Measurements from ENCODE around the gene ANKRD28.

The ANKRD28 gene

GRCh38 chr3:15713364-15713763 is 84.4 kb downstream of the ANKRD28 start:
- TF ChIP-seq, protein P1, sequence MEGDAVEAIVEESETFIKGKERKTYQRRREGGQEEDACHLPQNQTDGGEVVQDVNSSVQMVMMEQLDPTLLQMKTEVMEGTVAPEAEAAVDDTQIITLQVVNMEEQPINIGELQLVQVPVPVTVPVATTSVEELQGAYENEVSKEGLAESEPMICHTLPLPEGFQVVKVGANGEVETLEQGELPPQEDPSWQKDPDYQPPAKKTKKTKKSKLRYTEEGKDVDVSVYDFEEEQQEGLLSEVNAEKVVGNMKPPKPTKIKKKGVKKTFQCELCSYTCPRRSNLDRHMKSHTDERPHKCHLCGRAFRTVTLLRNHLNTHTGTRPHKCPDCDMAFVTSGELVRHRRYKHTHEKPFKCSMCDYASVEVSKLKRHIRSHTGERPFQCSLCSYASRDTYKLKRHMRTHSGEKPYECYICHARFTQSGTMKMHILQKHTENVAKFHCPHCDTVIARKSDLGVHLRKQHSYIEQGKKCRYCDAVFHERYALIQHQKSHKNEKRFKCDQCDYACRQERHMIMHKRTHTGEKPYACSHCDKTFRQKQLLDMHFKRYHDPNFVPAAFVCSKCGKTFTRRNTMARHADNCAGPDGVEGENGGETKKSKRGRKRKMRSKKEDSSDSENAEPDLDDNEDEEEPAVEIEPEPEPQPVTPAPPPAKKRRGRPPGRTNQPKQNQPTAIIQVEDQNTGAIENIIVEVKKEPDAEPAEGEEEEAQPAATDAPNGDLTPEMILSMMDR (IDR thresholded peaks at IDR 0.05; ENCODE audit: insufficient read depth, low read length, poor library complexity, severe bottlenecking), result no peak
- DNase-seq (ENCODE audit: extremely low read depth, insufficient read length), result peak; percentile 41
- H3K27me3 ChIP-seq (replicated peaks; ENCODE audit: control insufficient read depth, insufficient read depth, low read length), result no peaks in the 10 kb centered on the region
- H3K4me3 ChIP-seq (replicated peaks; ENCODE audit: low read depth, low read length), result no peak overlapping the region
- no peaks in the 10 kb centered on the region; the same call in none of the 2 replicates for H3K36me3 ChIP-seq (ENCODE audit: control insufficient read depth, insufficient read depth, low read length)

- H3K36me3 ChIP-seq (ENCODE audit: control insufficient read depth, insufficient read depth, low read length), result no peaks in the 10 kb centered on the region; the same call in none of the 2 replicates
- no peak overlapping the region for H3K4me3 ChIP-seq (replicated peaks; ENCODE audit: low read depth, low read length)
- H3K27me3 ChIP-seq (replicated peaks; ENCODE audit: control insufficient read depth, insufficient read depth, low read length), result no peaks in the 10 kb centered on the region
- TF ChIP-seq, protein P1 (IDR thresholded peaks at IDR 0.05; ENCODE audit: insufficient read depth, low read length, poor library complexity, severe bottlenecking), result no peak
- no peak for DNase-seq (ENCODE audit: extremely low read depth, insufficient read length)
These were observed 86.5 kb downstream of the ANKRD28 start for GRCh38 chr3:15711281-15711680.

- H3K4me3 ChIP-seq (replicated peaks; ENCODE audit: low read depth, low read length), result no peak overlapping the region
- TF ChIP-seq, protein P1 (IDR thresholded peaks at IDR 0.05; ENCODE audit: insufficient read depth, low read length, poor library complexity, severe bottlenecking), result no peak
- no peak for DNase-seq (ENCODE audit: extremely low read depth, insufficient read length)
- H3K36me3 ChIP-seq (ENCODE audit: control insufficient read depth, insufficient read depth, low read length), result no peaks in the 10 kb centered on the region; the same call in none of the 2 replicates
- H3K27me3 ChIP-seq (replicated peaks; ENCODE audit: control insufficient read depth, insufficient read depth, low read length), result no peaks in the 10 kb centered on the region
These were observed 88.7 kb downstream of the ANKRD28 start for GRCh38 chr3:15708882-15709677.

GRCh38 chr3:15707779-15708178 is 90.0 kb downstream of the ANKRD28 start:
- H3K36me3 ChIP-seq (ENCODE audit: control insufficient read depth, insufficient read depth, low read length), result no peaks in the 10 kb centered on the region; the same call in none of the 2 replicates
- no peak for DNase-seq (ENCODE audit: extremely low read depth, insufficient read length)
- H3K27me3 ChIP-seq (replicated peaks; ENCODE audit: control insufficient read depth, insufficient read depth, low read length), result no peaks in the 10 kb centered on the region
- H3K4me3 ChIP-seq (replicated peaks; ENCODE audit: low read depth, low read length), result no peak overlapping the region
- TF ChIP-seq, protein P1 (IDR thresholded peaks at IDR 0.05; ENCODE audit: insufficient read depth, low read length, poor library complexity, severe bottlenecking), result no peak

DNA sequence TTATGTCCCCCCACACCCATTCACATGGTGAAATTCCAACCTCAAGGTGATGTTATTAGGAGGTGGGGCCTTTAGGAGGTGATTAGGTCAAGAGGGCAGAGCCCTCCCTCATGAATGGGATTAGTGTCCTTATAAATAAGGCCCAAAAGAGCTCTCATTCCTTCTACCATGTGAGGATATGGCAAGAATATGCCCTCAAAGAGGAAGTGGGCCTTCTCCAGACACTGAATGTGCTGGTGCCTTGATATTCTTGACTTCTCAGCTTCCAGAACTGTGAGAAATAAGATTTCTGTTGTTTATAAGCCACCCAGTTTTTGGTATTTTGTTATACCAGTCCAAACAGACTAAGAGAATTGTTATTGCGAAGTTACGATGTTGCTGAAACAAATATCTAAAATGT is 94.4 kb downstream of the ANKRD28 start:
- H3K36me3 ChIP-seq (ENCODE audit: control insufficient read depth, insufficient read depth, low read length), result no peaks in the 10 kb centered on the region; the same call in 1 of the 2 replicates
- H3K27me3 ChIP-seq (replicated peaks; ENCODE audit: control insufficient read depth, insufficient read depth, low read length), result no peaks in the 10 kb centered on the region
- DNase-seq (ENCODE audit: extremely low read depth, insufficient read length), result no peak
- no peak overlapping the region for H3K4me3 ChIP-seq (replicated peaks; ENCODE audit: low read depth, low read length)
- TF ChIP-seq, protein P1 (IDR thresholded peaks at IDR 0.05; ENCODE audit: insufficient read depth, low read length, poor library complexity, severe bottlenecking), result no peak

Data from GM06990 (cell line).